ENCODE data around the gene JPH3. TPM values are rescaled to one million over a fixed set of nuclear protein-coding genes. Genes with fewer than 3 reads are reported as not detected.
"Not testable (repeated sequence)": the region's sequence is repeated elsewhere in the genome, so short reads cannot be mapped to it uniquely, and the experiment has no call there.

JPH3 gene
- total RNA-seq, 1 experiment from 2014 or later = 0.11 TPM

- H3K27me3 ChIP-seq (replicated peaks) = peaks cover 55% of the 10 kb centered on the region
- H3K9me3 ChIP-seq (replicated peaks) = no peaks in the 10 kb centered on the region
- no peaks in the 10 kb centered on the region for H3K4me1 ChIP-seq (replicated peaks)
- H3K36me3 ChIP-seq = no peaks in the 10 kb centered on the region
- DNase-seq (ENCODE audit: low read depth in 1 of 2, low spot score in 2 of 2) = no peak
- no peak overlapping the region for H3K4me3 ChIP-seq
- no peak overlapping the region for H3K27ac ChIP-seq
These were observed 65.1 kb downstream of the JPH3 start for GRCh38 chr16:87667443-87667842.

DNA sequence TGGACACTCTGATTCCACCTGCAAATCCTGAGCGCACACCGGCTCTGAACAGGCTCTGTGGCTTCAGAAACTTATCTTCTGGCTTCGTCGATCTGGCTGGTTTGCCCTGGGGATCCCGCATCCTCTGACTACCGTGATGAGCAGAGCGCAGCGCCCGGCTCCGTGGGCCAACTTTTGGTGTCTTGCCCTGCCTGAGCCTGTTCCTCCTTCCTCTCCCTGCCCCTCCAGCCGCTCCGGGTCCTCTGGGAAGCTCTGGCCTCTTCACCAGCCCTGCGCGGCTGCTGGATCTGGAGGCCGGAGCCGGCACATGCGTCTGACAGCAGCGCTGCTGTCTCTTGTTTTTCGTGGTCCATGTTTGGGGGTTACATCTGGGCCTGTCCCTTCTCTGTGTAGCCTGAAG is 65.6 kb downstream of the JPH3 start:
- no peak overlapping the region for H3K4me3 ChIP-seq
- DNase-seq (ENCODE audit: low read depth in 1 of 2, low spot score in 2 of 2) = no peak
- no peaks in the 10 kb centered on the region for H3K9me3 ChIP-seq (replicated peaks)
- H3K27me3 ChIP-seq (replicated peaks) = peaks cover 51% of the 10 kb centered on the region
- no peak overlapping the region for H3K27ac ChIP-seq
- H3K36me3 ChIP-seq = no peaks in the 10 kb centered on the region
- no peaks in the 10 kb centered on the region for H3K4me1 ChIP-seq (replicated peaks)

- no peak for DNase-seq (ENCODE audit: low read depth in 1 of 2, low spot score in 2 of 2)
- Histone ChIP-seq H3K9me3 (replicated peaks) (no peaks in the 10 kb centered on the region), H3K27ac (no peak overlapping the region), H3K27me3 (replicated peaks) (peaks cover 44% of the 10 kb centered on the region), H3K4me3 (no peak overlapping the region), H3K36me3 (no peaks in the 10 kb centered on the region), H3K4me1 (replicated peaks) (no peaks in the 10 kb centered on the region)
These were observed 67.4 kb downstream of the JPH3 start for GRCh38 chr16:87669672-87670071.

GRCh38 chr16:87671221-87671620 is 68.9 kb downstream of the JPH3 start:
- H3K9me3 ChIP-seq (replicated peaks) = no peaks in the 10 kb centered on the region
- peaks cover 35% of the 10 kb centered on the region for H3K27me3 ChIP-seq (replicated peaks)
- no peak overlapping the region for H3K4me3 ChIP-seq
- H3K36me3 ChIP-seq = no peaks in the 10 kb centered on the region
- DNase-seq (ENCODE audit: low read depth in 1 of 2, low spot score in 2 of 2) = no peak
- H3K27ac ChIP-seq = no peak overlapping the region
- H3K4me1 ChIP-seq (replicated peaks) = no peaks in the 10 kb centered on the region

DNA sequence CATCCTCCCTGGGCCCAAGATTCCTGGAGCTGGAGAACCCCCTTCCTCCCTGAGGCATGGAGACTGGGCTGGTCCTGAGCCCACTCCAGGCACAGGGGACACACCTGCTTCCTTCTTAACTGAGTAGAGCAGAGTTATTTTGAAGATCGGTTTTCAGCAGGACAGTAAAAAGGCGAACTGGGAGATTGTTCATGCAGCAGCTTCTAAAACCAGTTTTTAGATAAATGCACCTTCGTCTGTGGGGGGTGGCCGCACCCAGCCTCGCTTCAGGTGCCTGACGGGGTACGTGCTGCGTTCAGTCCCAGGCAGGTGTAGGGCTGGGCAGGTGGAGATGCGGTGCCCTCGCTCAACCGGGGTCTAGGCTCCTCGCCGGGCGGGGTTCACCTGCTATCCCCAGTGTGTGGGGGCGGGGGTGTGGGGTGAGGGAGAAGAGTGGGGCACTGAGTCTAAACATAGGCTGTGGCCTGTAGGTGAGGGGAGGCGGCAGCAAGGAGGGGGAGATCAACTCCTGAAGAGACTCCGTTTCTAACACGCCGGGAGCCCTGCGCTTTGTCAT is 69.5 kb downstream of the JPH3 start:
- Histone ChIP-seq H3K27me3 (replicated peaks) (peaks cover 35% of the 10 kb centered on the region), H3K9me3 (replicated peaks) (no peaks in the 10 kb centered on the region), H3K36me3 (no peaks in the 10 kb centered on the region), H3K27ac (no peak overlapping the region), H3K4me1 (replicated peaks) (no peaks in the 10 kb centered on the region), H3K4me3 (no peak overlapping the region)
- no peak for DNase-seq (ENCODE audit: low read depth in 1 of 2, low spot score in 2 of 2)

- no peak overlapping the region for H3K4me3 ChIP-seq
- no peaks in the 10 kb centered on the region for H3K4me1 ChIP-seq (replicated peaks)
- H3K9me3 ChIP-seq (replicated peaks) = no peaks in the 10 kb centered on the region
- no peak overlapping the region for H3K27ac ChIP-seq
- no peak for DNase-seq (ENCODE audit: low read depth in 1 of 2, low spot score in 2 of 2)
- peaks cover 25% of the 10 kb centered on the region; the same call in 1 of the 2 replicates for H3K27me3 ChIP-seq (replicated peaks)
- H3K36me3 ChIP-seq = no peaks in the 10 kb centered on the region
These were observed 72.1 kb downstream of the JPH3 start for GRCh38 chr16:87674419-87674818.

DNA sequence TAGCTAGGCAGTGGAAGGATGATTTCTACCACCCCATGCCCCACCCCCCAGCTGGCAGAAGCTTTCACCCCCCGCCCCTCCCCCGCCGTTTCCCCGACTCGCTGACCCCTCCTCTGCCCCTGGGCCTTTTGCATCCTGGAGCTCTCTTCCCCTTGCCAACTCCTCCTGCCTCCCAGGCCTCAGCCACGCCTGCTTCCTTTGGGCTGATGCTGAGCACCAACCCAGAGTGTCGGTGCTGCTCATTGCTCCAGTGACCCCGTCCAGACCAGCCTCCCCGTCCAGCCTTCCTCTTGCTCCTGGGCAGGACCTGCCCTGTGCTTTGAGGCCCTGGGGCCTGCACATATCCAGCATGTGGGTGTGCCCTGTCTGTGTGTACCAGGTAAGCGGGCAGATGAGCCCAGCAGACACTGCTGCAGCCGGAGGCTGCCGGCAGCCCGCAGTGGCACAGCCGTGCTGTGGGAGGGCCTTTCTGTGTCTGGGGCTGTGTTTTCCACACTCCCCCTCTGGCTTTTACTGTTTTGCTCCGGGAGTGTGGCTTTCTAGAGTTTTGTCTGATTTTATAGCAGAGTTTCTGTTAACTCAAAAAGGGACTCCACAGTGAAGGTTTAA is 72.9 kb downstream of the JPH3 start:
- Histone ChIP-seq H3K9me3 (replicated peaks) (no peaks in the 10 kb centered on the region), H3K36me3 (no peaks in the 10 kb centered on the region), H3K27ac (no peak overlapping the region), H3K27me3 (replicated peaks) (peaks cover 20% of the 10 kb centered on the region; the same call in 1 of the 2 replicates), H3K4me1 (replicated peaks) (no peaks in the 10 kb centered on the region), H3K4me3 (no peak overlapping the region)
- no peak for DNase-seq (ENCODE audit: low read depth in 1 of 2, low spot score in 2 of 2)

GRCh38 chr16:87677830-87678229 is 75.5 kb downstream of the JPH3 start:
- no peak overlapping the region for H3K27ac ChIP-seq

DNA sequence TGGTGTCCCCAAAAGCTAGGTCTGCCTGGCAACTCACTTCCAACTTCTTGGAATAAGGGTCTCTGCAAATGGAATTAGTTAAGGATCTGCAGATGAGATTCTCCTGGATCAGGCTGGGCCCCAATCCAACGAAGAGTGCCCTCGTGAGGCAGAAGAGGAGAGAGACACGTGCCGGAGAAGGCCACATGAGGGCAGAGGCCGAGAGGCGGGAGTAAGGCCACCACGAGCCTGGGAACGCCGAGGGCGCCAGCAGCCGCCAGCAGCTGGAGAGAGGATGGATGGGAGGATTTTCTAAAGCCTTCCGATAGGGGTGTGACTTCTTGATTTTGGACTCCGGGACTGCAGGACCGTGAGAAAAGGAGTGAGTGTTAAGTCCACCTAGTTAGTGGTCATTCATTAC is 76.3 kb downstream of the JPH3 start:
- Histone ChIP-seq H3K36me3 (no peaks in the 10 kb centered on the region), H3K4me1 (replicated peaks) (no peaks in the 10 kb centered on the region), H3K27me3 (replicated peaks) (peaks cover 15% of the 10 kb centered on the region; the same call in 1 of the 2 replicates), H3K27ac (no peak overlapping the region), H3K9me3 (replicated peaks) (no peaks in the 10 kb centered on the region), H3K4me3 (no peak overlapping the region)
- DNase-seq (ENCODE audit: low read depth in 1 of 2, low spot score in 2 of 2) = no peak

More at GRCh38 chr16:87677830-87678229, 75.5 kb downstream of the JPH3 start:
- Histone ChIP-seq H3K27me3 (replicated peaks) (peaks cover 14% of the 10 kb centered on the region; the same call in 1 of the 2 replicates), H3K9me3 (replicated peaks) (no peaks in the 10 kb centered on the region), H3K4me3 (no peak overlapping the region), H3K36me3 (no peaks in the 10 kb centered on the region), H3K4me1 (replicated peaks) (no peaks in the 10 kb centered on the region)
- DNase-seq (ENCODE audit: low read depth in 1 of 2, low spot score in 2 of 2) = no peak

DNA sequence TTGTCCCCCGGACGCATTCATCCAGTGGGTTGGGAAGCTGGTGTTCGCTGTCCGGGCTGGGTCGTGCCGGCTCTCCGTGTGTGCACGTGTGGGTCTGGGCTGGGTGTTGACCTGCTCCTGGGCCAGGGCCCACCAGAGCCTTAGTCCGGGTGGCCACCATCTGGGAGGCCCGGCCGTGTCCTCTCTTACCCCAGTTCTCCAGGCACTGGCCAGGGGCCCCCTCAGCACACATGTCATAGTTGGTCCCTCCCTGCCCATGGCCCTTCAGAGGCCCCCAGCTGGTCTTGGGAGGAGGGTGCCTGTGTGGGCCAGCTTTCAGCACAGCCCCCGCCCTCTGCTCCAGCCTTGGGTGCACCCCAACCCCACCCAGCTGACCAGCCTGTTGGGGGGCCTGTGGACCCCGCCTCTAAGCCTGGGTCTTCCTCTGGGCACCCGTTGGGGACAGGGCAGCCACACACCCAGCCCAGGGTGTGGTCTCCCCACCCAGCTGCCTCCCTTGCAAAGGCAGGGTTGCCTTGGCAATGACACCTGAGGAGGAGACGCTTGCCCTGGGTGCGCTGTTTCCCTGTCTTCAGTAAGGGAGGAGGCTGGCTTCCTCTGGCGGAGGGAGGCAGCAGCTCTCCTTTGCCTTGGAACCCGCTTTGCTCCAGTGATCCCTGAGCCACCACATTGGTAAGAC is 77.4 kb downstream of the JPH3 start:
- H3K4me1 ChIP-seq (replicated peaks) = no peaks in the 10 kb centered on the region
- no peak overlapping the region for H3K27ac ChIP-seq
- no peak for DNase-seq (ENCODE audit: low read depth in 1 of 2, low spot score in 2 of 2)
- H3K27me3 ChIP-seq (replicated peaks) = peaks cover 16% of the 10 kb centered on the region; the same call in 1 of the 2 replicates
- no peak overlapping the region for H3K4me3 ChIP-seq
- no peaks in the 10 kb centered on the region for H3K36me3 ChIP-seq
- no peaks in the 10 kb centered on the region for H3K9me3 ChIP-seq (replicated peaks)

GRCh38 chr16:87680272-87680644 is 78.0 kb downstream of the JPH3 start:
- no peaks in the 10 kb centered on the region for H3K9me3 ChIP-seq (replicated peaks)
- no peak for DNase-seq (ENCODE audit: low read depth in 1 of 2, low spot score in 2 of 2)
- no peak overlapping the region for H3K27ac ChIP-seq
- H3K27me3 ChIP-seq (replicated peaks) = peaks cover 21% of the 10 kb centered on the region; the same call in 1 of the 2 replicates
- no peaks in the 10 kb centered on the region for H3K36me3 ChIP-seq
- no peak overlapping the region for H3K4me3 ChIP-seq
- H3K4me1 ChIP-seq (replicated peaks) = no peaks in the 10 kb centered on the region

DNA sequence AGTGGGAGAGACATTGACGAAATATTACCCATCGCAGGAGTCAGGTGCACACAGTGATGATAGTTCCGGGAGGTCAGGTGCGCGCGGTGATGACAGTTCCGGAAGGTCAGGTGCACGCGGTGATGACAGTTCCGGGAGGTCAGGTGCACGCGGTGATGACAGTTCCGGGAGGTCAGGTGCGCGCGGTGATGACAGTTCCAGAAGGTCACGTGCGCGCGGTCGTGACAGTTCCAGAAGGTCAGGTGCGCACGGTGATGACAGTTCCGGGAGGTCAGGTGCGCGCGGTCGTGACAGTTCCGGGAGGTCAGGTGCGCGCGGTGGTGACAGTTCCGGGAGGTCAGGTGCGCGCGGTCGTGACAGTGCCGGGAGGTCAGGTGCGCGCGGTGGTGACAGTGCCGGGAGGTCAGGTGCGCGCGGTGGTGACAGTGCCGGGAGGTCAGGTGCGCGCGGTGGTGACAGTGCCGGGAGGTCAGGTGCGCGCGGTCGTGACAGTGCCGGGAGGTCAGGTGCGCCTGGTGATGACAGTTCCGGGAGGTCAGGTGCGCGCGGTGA is 78.8 kb downstream of the JPH3 start:
- not testable (repeated sequence) for H3K4me3 ChIP-seq; H3K36me3 ChIP-seq; DNase-seq (ENCODE audit: low read depth in 1 of 2, low spot score in 2 of 2); H3K9me3 ChIP-seq (replicated peaks); H3K4me1 ChIP-seq (replicated peaks); H3K27ac ChIP-seq
- H3K27me3 ChIP-seq (replicated peaks) = peaks cover 28% of the 10 kb centered on the region

- Histone ChIP-seq H3K4me1 (replicated peaks) (no peaks in the 10 kb centered on the region), H3K27ac (no peak overlapping the region), H3K36me3 (no peaks in the 10 kb centered on the region), H3K4me3 (no peak overlapping the region), H3K27me3 (replicated peaks) (peaks cover 33% of the 10 kb centered on the region), H3K9me3 (replicated peaks) (no peaks in the 10 kb centered on the region)
- DNase-seq (ENCODE audit: low read depth in 1 of 2, low spot score in 2 of 2) = no peak
These were observed 79.8 kb downstream of the JPH3 start for GRCh38 chr16:87681981-87682570.
